ENCODE results near the gene KHNYN.

Gene KHNYN

GRCh38 chr14:24401810-24402702 is 27.7 kb upstream of the KHNYN start:
- no peak for DNase-seq (ENCODE audit: low spot score)

- DNase-seq (ENCODE audit: low spot score) = no peak
Observed at GRCh38 chr14:24403294-24403998, 26.3 kb upstream of the KHNYN start.

- no peak for DNase-seq (ENCODE audit: low spot score)
Observed at GRCh38 chr14:24404814-24405213, 24.9 kb upstream of the KHNYN start.

- no peak for DNase-seq (ENCODE audit: low spot score)
Observed at GRCh38 chr14:24406416-24406815, 23.3 kb upstream of the KHNYN start.

GRCh38 chr14:24407608-24408325 is 22.0 kb upstream of the KHNYN start:
- DNase-seq (ENCODE audit: low spot score) = no peak

GRCh38 chr14:24408764-24409163 is 21.0 kb upstream of the KHNYN start:
- no peak for DNase-seq (ENCODE audit: low spot score)

GRCh38 chr14:24409192-24409591 is 20.6 kb upstream of the KHNYN start:
- no peak for DNase-seq (ENCODE audit: low spot score)

GRCh38 chr14:24409956-24410355 is 19.8 kb upstream of the KHNYN start:
- no peak for DNase-seq (ENCODE audit: low spot score)

GRCh38 chr14:24411443-24412389 is 18.0 kb upstream of the KHNYN start:
- no peak for DNase-seq (ENCODE audit: low spot score)

GRCh38 chr14:24414077-24414476 is 15.7 kb upstream of the KHNYN start:
- no peak for DNase-seq (ENCODE audit: low spot score)

GRCh38 chr14:24414732-24415420 is 14.9 kb upstream of the KHNYN start:
- DNase-seq (ENCODE audit: low spot score) = no peak

- no peak for DNase-seq (ENCODE audit: low spot score)
Observed at GRCh38 chr14:24415421-24416253, 14.1 kb upstream of the KHNYN start.

GRCh38 chr14:24416254-24416931 is 13.4 kb upstream of the KHNYN start:
- DNase-seq (ENCODE audit: low spot score) = no peak

GRCh38 chr14:24416932-24417619 is 12.7 kb upstream of the KHNYN start:
- DNase-seq (ENCODE audit: low spot score) = no peak

- no peak for DNase-seq (ENCODE audit: low spot score)
Observed at GRCh38 chr14:24417832-24418491, 11.8 kb upstream of the KHNYN start.

- no peak for DNase-seq (ENCODE audit: low spot score)
Observed at GRCh38 chr14:24418492-24418873, 11.3 kb upstream of the KHNYN start.

GRCh38 chr14:24422261-24422660 is 7.5 kb upstream of the KHNYN start:
- no peak for DNase-seq (ENCODE audit: low spot score)
